DMS114 treated with DMSO at 0.1 percent for 48 hours (cell line): ENCODE data around the gene SEC24C.
"Not testable (repeated sequence)": the region's sequence is repeated elsewhere in the genome, so short reads cannot be mapped to it uniquely, and the experiment has no call there.

Experiments
- DNase-seq: peaks from one replicate; lab custom pipeline; 2025; ENCODE audit not compliant: unreplicated experiment; lab: John Stamatoyannopoulos, UW

Gene SEC24C

GRCh38 chr10:73768881-73769280 is 24.7 kb downstream of the SEC24C start:
- DNase-seq = no peak

- no peak for DNase-seq
Observed at GRCh38 chr10:73769396-73769795, 25.2 kb downstream of the SEC24C start.

GRCh38 chr10:73771722-73772280 is 27.6 kb downstream of the SEC24C start:
- DNase-seq = peak; percentile 68

- peak; percentile 78 for DNase-seq
Observed at GRCh38 chr10:73772281-73773151, 28.3 kb downstream of the SEC24C start.

GRCh38 chr10:73773152-73773879 is 29.1 kb downstream of the SEC24C start:
- no peak for DNase-seq

- peak; percentile 29 for DNase-seq
Observed at GRCh38 chr10:73774637-73775036, 30.5 kb downstream of the SEC24C start.

- DNase-seq = no peak
Observed at GRCh38 chr10:73779018-73779417, 34.8 kb downstream of the SEC24C start.

- no peak for DNase-seq
Observed at GRCh38 chr10:73779539-73780197, 35.5 kb downstream of the SEC24C start.

GRCh38 chr10:73780301-73780700 is 36.1 kb downstream of the SEC24C start:
- DNase-seq = no peak

- DNase-seq = no peak
Observed at GRCh38 chr10:73780966-73781365, 36.8 kb downstream of the SEC24C start.

GRCh38 chr10:73781548-73781878 is 37.3 kb downstream of the SEC24C start:
- DNase-seq = no peak

- peak; percentile 79 for DNase-seq
Observed at GRCh38 chr10:73781879-73782748, 37.9 kb downstream of the SEC24C start, which contains the start of gene CHCHD1. CHCHD1 (plus strand) TSS chr10:73782048; CDS start chr10:73782076, 28 bp downstream.

- DNase-seq = no peak
Observed at GRCh38 chr10:73782749-73783085, 38.5 kb downstream of the SEC24C start.

- peak; percentile 96 for DNase-seq
Observed at GRCh38 chr10:73785211-73785720, 41.1 kb downstream of the SEC24C start, which contains the start of gene ZSWIM8. ZSWIM8 (plus strand) TSS chr10:73785606; CDS start chr10:73785879, 273 bp downstream.

- DNase-seq = no peak
Observed at GRCh38 chr10:73785721-73786511, 41.7 kb downstream of the SEC24C start.

GRCh38 chr10:73786512-73786885 is 42.3 kb downstream of the SEC24C start:
- no peak for DNase-seq

- not testable (repeated sequence) for DNase-seq
Observed at GRCh38 chr10:73787031-73787800, 43.0 kb downstream of the SEC24C start.

GRCh38 chr10:73788864-73789658 is 44.9 kb downstream of the SEC24C start:
- DNase-seq = no peak
